Fibroblast of skin of left biceps (primary cell): ENCODE data around the gene RMI2.
A peak's percentile ranks its signal among the peaks of the same experiment; 100 is the strongest.

Source experiments
- DNase-seq, 2 experiments: peaks; one replicate each; pipeline ENCODE4 v3.0.0-alpha.2; 2013; ENCODE audit warnings: low read depth in 2 of 2

RMI2 gene

GRCh38 chr16:11309895-11310633, 35.2 kb upstream of the RMI2 start:
- DNase-seq = no peak

- DNase-seq = no peak
Measured at GRCh38 chr16:11310634-11310977, 34.7 kb upstream of the RMI2 start.

DNA sequence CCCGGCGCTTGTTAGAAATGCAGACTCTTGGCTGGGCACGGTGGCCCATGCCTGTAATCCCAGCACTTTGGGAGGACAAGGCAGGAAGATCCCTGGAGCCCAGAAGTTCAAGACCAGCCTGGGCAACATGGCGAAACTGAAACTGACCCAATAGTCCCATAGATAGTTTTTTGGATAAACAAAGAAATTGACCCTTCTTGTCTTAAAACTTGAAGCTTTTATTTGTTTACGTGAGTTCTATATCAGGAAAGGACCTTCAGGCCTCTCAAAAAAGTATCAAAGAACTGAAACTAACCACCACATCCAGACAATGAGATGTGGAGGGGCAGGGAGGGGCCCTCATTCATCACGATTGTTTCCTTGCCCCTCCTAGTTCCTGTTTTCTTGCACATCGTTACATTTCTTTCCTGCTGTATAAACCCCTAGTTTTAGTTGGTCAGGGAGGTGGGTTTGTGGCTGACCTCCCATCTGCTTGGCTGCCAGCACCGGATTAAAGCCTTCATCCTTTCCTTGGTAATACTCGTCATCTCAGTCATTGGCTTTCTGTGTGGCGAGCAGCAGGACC, 34.2 kb upstream of the RMI2 start:
- DNase-seq = no peak

GRCh38 chr16:11312718-11313492, 32.4 kb upstream of the RMI2 start:
- peak in 1 of 2 experiments; percentile 31 for DNase-seq

- no peak for DNase-seq
Measured at GRCh38 chr16:11313493-11314308, 31.6 kb upstream of the RMI2 start.

- DNase-seq = no peak
Measured at GRCh38 chr16:11314309-11314894, 30.9 kb upstream of the RMI2 start.

DNA sequence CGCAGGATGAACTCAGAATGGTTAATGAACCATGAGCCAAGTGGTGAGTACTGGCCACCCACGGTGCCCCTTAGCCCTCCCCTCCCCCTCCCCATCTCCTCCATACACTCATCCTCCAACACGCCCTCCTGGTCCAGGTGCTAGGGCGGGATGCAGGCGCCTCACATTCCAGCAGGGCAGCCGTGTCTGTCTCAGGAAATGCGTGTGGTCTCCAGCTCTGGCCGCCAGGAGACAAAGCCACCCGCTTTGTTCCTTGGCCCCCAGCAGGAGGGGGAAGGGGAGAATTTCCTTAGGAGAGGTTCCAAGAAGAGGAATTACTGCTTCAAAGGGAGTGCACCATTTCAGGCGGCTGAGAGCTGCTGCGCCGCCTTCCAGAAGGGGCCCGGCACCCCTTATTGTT, 29.7 kb upstream of the RMI2 start:
- peak; percentile 36 to 40 for DNase-seq

DNA sequence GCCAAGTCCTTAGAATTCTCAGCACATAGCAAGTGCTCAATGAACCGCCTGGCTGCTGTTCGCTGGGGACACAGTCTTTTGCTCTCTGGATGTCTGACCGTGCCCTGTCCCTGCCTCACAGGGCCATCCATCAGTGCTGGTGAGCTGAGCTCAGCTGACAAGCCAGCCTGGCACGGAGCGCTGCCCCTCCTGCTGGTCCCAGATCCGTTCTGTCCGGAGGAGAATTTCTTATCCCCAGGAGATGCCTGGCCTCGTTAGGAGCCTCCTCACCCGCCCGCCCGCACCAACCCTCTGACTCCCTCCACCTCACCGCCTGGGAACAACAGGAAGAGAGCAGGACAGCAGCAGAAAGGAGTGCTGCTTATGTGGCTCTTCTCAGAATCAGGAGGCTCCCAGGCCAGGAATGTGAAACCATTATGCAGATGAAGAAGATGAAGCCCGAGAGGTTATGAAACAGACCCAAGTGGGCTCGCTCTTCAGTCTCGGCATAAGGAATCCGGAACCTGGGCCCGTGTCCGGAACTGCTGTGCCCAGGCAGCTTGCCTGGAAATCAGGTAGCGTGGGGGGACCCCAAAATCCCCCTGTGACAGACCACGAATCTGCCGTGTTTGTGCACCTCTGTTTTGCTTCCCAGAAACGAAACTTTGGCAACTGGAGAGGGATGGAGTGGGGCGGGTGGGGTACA, 28.8 kb upstream of the RMI2 start:
- no peak for DNase-seq

GRCh38 chr16:11318817-11319216, 26.4 kb upstream of the RMI2 start:
- DNase-seq = no peak

DNA sequence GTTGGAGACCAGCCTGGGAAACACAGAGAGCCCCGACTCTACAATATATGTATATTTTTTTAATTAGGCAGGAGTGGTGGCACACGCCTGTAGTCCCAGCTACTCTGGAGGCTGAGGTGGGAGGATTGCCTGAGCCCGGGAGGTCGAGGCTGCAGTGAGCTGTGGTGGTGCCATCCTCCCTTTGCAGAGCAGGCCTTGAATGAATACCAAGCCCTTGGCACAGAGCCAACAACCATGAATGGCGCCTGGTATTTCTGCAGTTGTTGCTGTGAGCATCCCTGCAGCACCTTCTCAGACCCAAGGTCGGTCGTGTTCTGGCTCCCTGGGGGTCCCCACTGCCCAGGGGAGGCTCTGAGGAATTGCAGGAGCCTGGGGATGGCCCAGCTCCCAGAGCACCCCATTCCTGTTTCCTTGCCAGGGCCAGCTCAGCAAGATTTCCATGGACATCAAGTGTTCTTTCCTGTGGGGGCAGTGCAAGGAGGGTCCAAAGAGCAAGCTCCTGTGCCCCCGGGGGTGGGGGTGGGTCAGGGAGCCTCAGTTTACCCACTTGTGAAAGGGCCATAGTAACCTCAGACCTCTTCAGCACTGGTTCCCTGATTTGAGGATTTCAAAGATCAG, 25.6 kb upstream of the RMI2 start:
- no peak for DNase-seq

DNA sequence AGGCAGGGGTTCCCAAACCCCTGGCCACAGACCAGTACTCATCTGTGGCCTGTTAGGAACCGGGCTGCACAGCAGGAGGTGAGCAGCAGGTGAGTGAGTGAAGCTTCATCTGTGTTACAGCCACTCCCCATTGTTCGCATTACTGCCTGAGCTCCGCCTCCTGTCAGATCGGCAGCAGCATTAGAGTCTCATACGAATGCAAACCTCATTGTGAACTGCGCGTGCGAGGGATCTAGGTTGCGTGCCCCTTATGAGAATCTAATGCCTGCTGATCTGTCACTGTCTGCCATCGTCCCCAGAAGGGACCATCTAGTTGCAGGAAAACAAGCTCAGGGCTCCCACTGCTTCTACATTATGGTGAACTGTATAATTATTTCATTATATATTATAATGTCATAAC, 25.1 kb upstream of the RMI2 start:
- no peak for DNase-seq

- DNase-seq = no peak
Measured at GRCh38 chr16:11321662-11322061, 23.6 kb upstream of the RMI2 start.

- DNase-seq = no peak
Measured at GRCh38 chr16:11322823-11323222, 22.4 kb upstream of the RMI2 start.

DNA sequence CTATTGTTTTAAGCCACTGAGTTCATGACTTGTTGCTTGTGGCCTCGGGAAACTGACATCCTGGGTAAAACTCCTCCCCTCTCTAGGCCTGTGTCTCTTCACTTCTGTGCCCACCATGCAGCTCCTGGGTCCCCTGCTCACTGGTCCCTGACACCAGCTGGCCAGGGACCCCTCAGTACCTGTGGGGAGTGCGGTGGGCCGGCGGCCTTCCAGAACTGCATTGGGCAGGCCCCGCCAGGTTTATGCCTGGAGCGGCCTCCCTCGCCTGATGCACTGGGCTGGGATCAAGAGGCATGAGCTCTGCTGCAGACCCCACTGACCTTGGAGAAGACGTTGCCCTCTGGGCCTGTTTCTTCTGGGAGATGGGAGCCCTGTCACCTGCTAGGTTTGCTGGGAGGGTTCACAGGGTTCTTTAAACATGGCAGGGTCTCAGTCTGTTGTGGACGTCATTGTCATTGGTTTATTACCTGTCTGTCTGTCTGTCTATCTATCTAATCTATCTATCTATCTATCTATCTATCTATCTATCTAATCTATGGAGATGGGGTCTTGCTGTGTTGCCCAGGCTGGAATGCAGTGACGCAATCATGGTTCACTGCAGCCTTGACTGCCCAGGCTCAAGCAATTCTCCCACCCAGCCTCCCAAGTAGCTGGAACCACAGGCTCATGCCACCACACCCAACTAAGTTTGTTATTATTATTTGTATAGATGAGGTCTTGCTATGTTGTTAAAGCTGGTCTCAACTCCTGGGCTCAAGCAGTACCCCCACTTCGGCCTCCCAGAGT, 21.5 kb upstream of the RMI2 start:
- no peak for DNase-seq

GRCh38 chr16:11325404-11326083, 19.7 kb upstream of the RMI2 start:
- DNase-seq = no peak

DNA sequence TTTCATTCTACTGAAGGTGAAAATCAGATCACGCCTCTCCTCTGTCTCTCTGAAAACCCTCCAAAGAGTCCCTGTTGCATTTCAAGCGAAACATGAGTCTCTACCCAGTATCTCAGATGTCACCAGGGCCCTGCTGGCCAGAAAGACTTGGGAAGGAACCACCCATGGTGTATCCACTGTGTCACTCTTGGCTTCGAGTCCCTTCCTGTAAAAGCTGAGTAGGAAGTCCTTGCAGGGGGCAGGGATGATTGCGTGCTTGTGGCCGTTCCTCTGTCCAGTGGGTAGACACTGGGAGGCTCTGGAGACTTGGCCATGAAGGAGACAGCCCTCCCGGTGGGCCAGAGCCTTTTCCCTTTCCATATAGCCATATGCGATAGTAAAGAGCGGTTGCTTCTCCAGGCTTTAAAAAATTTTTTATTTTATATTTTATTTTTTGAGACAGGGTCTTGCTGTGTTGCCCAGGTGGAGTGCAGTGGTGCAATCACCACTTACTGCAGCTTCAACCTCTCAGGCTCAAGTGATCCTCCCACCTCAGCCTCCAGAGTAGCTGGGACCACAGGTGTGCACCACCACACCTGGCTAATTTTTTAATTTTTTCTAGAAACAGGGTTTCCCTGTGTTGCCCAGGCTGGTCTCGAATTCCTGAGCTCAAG, 19.0 kb upstream of the RMI2 start:
- DNase-seq = no peak

DNA sequence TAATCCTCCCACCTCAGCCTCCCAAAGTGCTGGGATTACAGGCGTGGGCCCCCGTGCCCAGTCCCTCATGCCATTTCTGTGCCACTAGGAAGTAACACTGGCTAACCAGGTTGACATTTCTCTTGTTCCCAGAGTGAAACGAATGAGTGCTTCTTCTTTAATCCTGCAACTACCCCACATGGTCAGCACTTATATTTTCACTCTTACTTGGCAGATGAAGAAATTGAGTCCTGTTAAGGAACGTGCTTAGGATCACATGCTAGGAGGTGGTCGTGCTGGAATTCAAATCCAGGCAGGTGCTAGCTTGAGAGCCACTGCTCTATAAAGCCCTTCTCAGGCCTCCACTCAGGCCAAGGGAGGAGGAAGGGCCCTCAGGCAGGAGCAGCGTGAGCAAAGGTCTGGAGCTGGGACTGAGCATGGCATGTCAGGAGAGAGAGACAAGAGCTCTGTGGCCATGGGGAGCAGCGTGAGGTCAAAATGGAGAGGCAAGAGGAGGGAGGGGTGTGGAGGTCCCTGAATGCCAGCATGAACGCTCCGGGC, 18.5 kb upstream of the RMI2 start:
- DNase-seq = no peak

DNA sequence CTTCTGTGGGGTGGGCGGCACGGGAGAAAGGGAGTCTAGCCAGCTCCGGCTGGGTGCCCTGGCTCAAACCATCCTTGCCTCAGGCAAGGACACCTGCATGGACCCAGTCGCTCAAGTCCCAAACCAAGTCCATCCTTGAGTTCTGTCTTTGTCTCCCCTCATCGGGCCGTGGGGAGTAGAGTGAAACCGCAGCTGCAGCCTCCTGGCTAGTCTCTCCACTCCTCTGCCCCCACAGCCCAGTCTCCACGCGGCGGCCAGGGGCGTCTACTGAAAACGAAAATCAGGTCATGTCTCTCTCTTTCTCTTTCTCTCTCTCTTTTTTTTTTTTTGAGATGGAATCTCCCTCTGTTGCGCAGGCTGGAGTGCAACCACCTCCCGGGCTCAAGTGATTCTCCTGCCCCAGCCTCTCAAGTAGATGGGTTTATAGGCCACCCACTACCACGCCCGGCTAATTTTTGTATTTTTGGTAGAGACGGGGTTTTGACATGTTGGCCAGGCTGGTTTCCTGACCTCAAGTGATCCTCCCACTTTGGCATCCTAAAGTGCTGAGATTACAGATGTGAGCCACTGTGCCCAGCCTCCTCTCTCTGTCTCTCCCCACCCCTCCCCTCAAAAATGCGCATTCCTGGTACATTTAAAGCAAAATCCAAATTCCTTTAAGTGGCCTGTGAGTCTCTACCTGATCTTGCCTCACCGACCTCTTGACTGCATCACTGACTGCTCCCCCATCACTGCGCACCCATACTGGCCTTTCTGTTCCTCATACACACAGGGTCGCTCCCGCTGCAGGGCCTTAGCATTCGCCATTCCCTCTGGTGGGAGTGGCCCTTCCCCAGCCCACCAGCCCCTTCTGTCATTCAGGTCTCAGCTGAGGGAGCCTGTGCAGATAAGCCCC, 17.7 kb upstream of the RMI2 start:
- no peak for DNase-seq
